PC-3 (cell line): Measurements from ENCODE around the gene ZNF777. TPM values are rescaled to one million over a fixed set of nuclear protein-coding genes. Genes with fewer than 3 reads are reported as not detected.

ENCODE experiments used
- ATAC-seq: fragments of 200-7000 bp; cut with Tn5 transposase; 2 replicates; pipeline ENCODE4 v1.9.1; 2020; ENCODE audit warnings: mild to moderate bottlenecking, moderate library complexity
- BruUV-seq: library from RNA; stranded (reverse); fragments of 400-500 nt; replicated peaks from 2 replicates; lab custom pipeline; 2021; lab: Mats Ljungman, UMichigan
- CTCF ChIA-PET: fragments of 300-600 bp; sonication (Branson Sonifier 250); formaldehyde crosslinking; loops from one replicate; lab custom pipeline; 2022; ENCODE audit warnings: antibody characterized with exemption; lab: Charles Lee
- POLR2A ChIA-PET: fragments of 300-600 bp; sonication (Branson Sonifier 250); formaldehyde crosslinking; loops from one replicate; lab custom pipeline; 2022; ENCODE audit warnings: antibody characterized with exemption; ENCODE audit not compliant: unreplicated experiment; lab: Charles Lee
- DNase-seq: peaks from one replicate; pipeline ENCODE4 v3.0.0-alpha.2; 2015
- H2AFZ ChIP-seq: fragments of 300-600 bp; sonication (generic); 2 replicates; pipeline ENCODE4 v1.6.0; 2016; ENCODE audit warnings: antibody characterized with exemption, low read length
- H3F3A ChIP-seq: fragments of 300-600 bp; sonication (generic); one replicate; pipeline ENCODE4 v1.6.0; 2017; ENCODE audit warnings: antibody characterized with exemption, low read length, control low read depth, mild to moderate bottlenecking; ENCODE audit not compliant: unreplicated experiment
- H3K27ac ChIP-seq: fragments of 300-600 bp; sonication (generic); 2 replicates; pipeline ENCODE4 v1.5.1; 2016; ENCODE audit warnings: mild to moderate bottlenecking, low read length
- H3K27me3 ChIP-seq: fragments of 300-600 bp; sonication (generic); 2 replicates; pipeline ENCODE4 v1.6.1; 2016; ENCODE audit warnings: low read length, mixed read lengths
- H3K36me3 ChIP-seq: fragments of 300-600 bp; sonication (generic); 2 replicates; pipeline ENCODE4 v1.6.1; 2016; ENCODE audit warnings: low read depth, mixed run types, low read length, mixed read lengths
- H3K4me1 ChIP-seq: fragments of 300-600 bp; sonication (generic); 2 replicates; pipeline ENCODE4 v1.5.1; 2016; ENCODE audit warnings: low read length; ENCODE audit not compliant: insufficient read depth
- H3K4me2 ChIP-seq: fragments of 300-600 bp; sonication (generic); 2 replicates; pipeline ENCODE4 v1.6.0; 2016; ENCODE audit warnings: low read length
- H3K4me3 ChIP-seq: fragments of 300-600 bp; sonication (generic); 2 replicates; pipeline ENCODE4 v1.5.1; 2016; ENCODE audit warnings: mild to moderate bottlenecking, low read length, mixed read lengths
- H3K79me2 ChIP-seq: fragments of 300-600 bp; sonication (generic); 2 replicates; pipeline ENCODE4 v1.6.1; 2017; ENCODE audit warnings: low read length, mixed read lengths
- H3K9ac ChIP-seq: fragments of 300-600 bp; sonication (generic); 2 replicates; pipeline ENCODE4 v1.6.0; 2016; ENCODE audit warnings: mild to moderate bottlenecking, low read length
- H3K9me2 ChIP-seq: fragments of 300-600 bp; sonication (generic); replicated peaks from 2 replicates; pipeline ENCODE4 v1.6.1; 2016; ENCODE audit warnings: mixed run types, low read length, mixed read lengths
- H3K9me3 ChIP-seq: fragments of 300-600 bp; sonication (generic); 2 replicates; pipeline ENCODE4 v1.6.1; 2016; ENCODE audit warnings: low read length, mixed read lengths
- H4K20me1 ChIP-seq: fragments of 300-600 bp; sonication (generic); 2 replicates; pipeline ENCODE4 v1.6.1; 2016; ENCODE audit warnings: low read length, mixed read lengths
- CTCF ChIP-seq: fragments of 300-600 bp; sonication (generic); conservative IDR thresholded peaks from 2 replicates; pipeline ENCODE4 v1.5.1; 2017; ENCODE audit warnings: antibody characterized with exemption, low read depth, mild to moderate bottlenecking, low read length
- EZH2 ChIP-seq: fragments of 300-600 bp; sonication (generic); IDR thresholded peaks from one replicate; pipeline ENCODE4 v1.6.1; 2017; ENCODE audit warnings: antibody characterized with exemption, mild to moderate bottlenecking, low read length; ENCODE audit not compliant: unreplicated experiment
- EZH2phosphoT487 ChIP-seq: fragments of 300-600 bp; sonication (generic); IDR thresholded peaks from 2 replicates; pipeline ENCODE4 v1.6.1; 2018; ENCODE audit warnings: mild to moderate bottlenecking, antibody characterized with exemption, low read length, borderline replicate concordance
- intact Hi-C: fragments of 100-400 bp; cut with micrococcal nuclease; formaldehyde crosslinking; loops from 2 replicates; pipeline ENCODE4 v1.9.0; 2023
- total RNA-seq: library from RNA; depleted of rRNA; stranded (reverse); fragments of >200 nt; gene quantifications from 2 replicates; pipeline ENCODE4 v1.2.3, GENCODE V29; 2014

Gene ZNF777
- total RNA-seq, 1 experiment from 2014 or later, result 9.9 TPM

- Histone ChIP-seq H3K4me1 (peaks cover 11% of the 10 kb centered on the region), H4K20me1 (peaks cover 11% of the 10 kb centered on the region; the same call in 1 of the 2 replicates), H3K79me2 (peaks cover 24% of the 10 kb centered on the region), H3F3A (no peaks in the 10 kb centered on the region), H3K27me3 (no peaks in the 10 kb centered on the region), H3K4me3 (no peak overlapping the region), H2AFZ (no peak overlapping the region), H3K9me3 (no peaks in the 10 kb centered on the region), H3K4me2 (no peak overlapping the region), H3K36me3 (peaks cover 22% of the 10 kb centered on the region), H3K9ac (no peak overlapping the region), H3K9me2 (no peaks in the 10 kb centered on the region), H3K27ac (no peak overlapping the region)
- DNase-seq, result no peak
- no peak for TF ChIP-seq EZH2phosphoT487
- no peak for TF ChIP-seq EZH2
- no peak for TF ChIP-seq CTCF
- ChIA-PET CTCF (no interaction called here), POLR2A (no interaction called here)
- intact Hi-C loops, result loop anchor here (10.0 kb wide), 1 partner anchor 209 kb away; no protein-coding TSS in a partner anchor
- no peak for ATAC-seq
- no TSS peak for BruUV-seq
Measured at GRCh38 chr7:149493366-149493765, 32.5 kb upstream of the ZNF777 start.

DNA sequence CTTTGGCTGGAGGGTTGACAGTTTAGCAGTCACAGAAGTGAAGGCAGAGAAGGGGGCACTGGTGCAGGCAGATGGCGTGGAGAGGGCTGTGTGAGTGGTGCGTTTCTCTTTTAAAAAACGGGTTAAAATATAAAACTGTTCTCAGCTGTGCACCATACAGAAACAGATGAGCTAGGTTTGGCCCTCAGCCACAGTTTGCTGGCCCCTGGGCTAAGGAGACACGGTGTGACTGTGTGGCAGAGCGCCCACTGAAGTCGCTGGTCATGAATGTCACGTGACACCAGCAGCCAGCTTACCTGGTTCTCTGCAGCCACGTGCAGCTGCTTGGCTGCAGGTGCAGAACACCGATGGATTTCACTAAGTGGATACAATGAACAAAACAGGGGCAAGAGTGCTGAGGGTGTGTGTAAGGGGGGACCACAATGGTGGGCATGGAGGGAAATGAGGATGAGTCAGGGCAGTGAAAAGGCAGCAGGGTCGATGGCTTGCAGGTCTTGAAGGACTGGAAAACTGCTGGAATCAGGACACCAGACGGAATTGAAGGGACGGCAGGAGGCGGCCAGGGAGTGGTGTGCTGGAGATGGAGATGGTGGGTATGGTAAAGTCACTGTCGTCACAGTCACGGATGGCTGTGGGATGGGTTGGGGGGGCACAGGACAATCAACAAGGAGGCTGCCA is 29.4 kb upstream of the ZNF777 start:
- no peaks in the 10 kb centered on the region for H3F3A ChIP-seq
- DNase-seq, result no peak
- POLR2A ChIA-PET, result no interaction called here
- H3K4me3 ChIP-seq, result no peak overlapping the region
- H2AFZ ChIP-seq, result no peak overlapping the region
- no peak overlapping the region for H3K9ac ChIP-seq
- BruUV-seq, result no TSS peak
- H3K27me3 ChIP-seq, result no peaks in the 10 kb centered on the region
- no peak overlapping the region for H3K27ac ChIP-seq
- H3K36me3 ChIP-seq, result peaks cover 44% of the 10 kb centered on the region
- H3K4me1 ChIP-seq, result peaks cover under 1% of the 10 kb centered on the region; the same call in 1 of the 2 replicates
- H3K4me2 ChIP-seq, result no peak overlapping the region
- CTCF ChIA-PET, result no interaction called here
- H3K9me2 ChIP-seq, result no peaks in the 10 kb centered on the region
- peaks cover 1% of the 10 kb centered on the region; the same call in 1 of the 2 replicates for H4K20me1 ChIP-seq
- intact Hi-C loops, result loop anchor here (10.0 kb wide), 1 partner anchor 205 kb away; no protein-coding TSS in a partner anchor
- TF ChIP-seq EZH2 (no peak), EZH2phosphoT487 (no peak)
- peaks cover 5% of the 10 kb centered on the region for H3K79me2 ChIP-seq
- ATAC-seq, result no peak
- H3K9me3 ChIP-seq, result no peaks in the 10 kb centered on the region

DNA sequence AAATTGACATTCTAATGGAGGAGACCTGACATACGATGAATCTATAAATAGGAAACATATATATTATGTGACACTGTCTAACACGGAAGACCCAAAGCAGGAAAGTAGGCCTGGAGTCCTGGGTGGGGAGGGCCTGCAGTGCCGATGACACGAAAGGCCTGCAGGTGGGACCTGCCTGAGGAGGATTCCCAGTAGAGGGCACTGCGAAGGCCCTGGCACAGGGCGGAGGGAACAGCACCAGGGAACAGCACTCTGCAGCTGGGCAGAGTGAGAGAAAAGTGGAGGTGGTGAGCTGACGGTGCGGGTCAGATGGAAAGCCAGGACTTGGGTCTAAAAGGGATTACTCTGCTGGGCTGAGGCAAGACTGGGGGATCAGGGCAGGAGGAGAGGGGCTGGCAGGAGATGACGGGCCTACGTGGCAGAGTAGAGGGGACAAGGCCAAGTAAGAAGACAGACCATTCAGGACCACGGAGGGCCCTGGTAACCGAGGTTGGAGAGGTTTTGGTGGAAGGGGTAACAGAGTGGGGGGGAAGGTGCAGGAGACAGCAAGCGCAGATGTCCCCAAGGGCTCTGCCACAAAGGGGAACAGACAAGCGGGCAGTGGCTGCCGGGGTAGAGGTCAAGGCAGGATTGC is 28.6 kb upstream of the ZNF777 start:
- ATAC-seq, result peak; percentile 96
- no peak overlapping the region for H3K4me2 ChIP-seq
- no peaks in the 10 kb centered on the region for H3K27me3 ChIP-seq
- H3K9me3 ChIP-seq, result no peaks in the 10 kb centered on the region
- DNase-seq, result peak; percentile 31
- H4K20me1 ChIP-seq, result no peaks in the 10 kb centered on the region
- no peak overlapping the region for H3K4me3 ChIP-seq
- intact Hi-C loops, result loop anchor here (10.0 kb wide), 1 partner anchor 205 kb away; no protein-coding TSS in a partner anchor
- no peak overlapping the region for H3K27ac ChIP-seq
- peaks cover 44% of the 10 kb centered on the region for H3K36me3 ChIP-seq
- POLR2A ChIA-PET, result no interaction called here
- CTCF ChIA-PET, result no interaction called here
- BruUV-seq, result no TSS peak
- no peaks in the 10 kb centered on the region for H3K9me2 ChIP-seq
- no peak overlapping the region for H2AFZ ChIP-seq
- TF ChIP-seq EZH2phosphoT487, result no peak
- peak; percentile 59 for TF ChIP-seq CTCF
- H3F3A ChIP-seq, result no peaks in the 10 kb centered on the region
- H3K79me2 ChIP-seq, result no peaks in the 10 kb centered on the region
- H3K9ac ChIP-seq, result no peak overlapping the region
- no peaks in the 10 kb centered on the region for H3K4me1 ChIP-seq
